Suppressor macrophage treated with lipopolysaccharide for 4 hours (primary cell): ENCODE measurements around the gene PLTP.
"Not testable (repeated sequence)": the region's sequence is repeated elsewhere in the genome, so short reads cannot be mapped to it uniquely, and the experiment has no call there.

Experiments
- DNase-seq: peaks from one replicate; pipeline ENCODE4 v3.0.0-alpha.2; 2020

PLTP gene

DNA sequence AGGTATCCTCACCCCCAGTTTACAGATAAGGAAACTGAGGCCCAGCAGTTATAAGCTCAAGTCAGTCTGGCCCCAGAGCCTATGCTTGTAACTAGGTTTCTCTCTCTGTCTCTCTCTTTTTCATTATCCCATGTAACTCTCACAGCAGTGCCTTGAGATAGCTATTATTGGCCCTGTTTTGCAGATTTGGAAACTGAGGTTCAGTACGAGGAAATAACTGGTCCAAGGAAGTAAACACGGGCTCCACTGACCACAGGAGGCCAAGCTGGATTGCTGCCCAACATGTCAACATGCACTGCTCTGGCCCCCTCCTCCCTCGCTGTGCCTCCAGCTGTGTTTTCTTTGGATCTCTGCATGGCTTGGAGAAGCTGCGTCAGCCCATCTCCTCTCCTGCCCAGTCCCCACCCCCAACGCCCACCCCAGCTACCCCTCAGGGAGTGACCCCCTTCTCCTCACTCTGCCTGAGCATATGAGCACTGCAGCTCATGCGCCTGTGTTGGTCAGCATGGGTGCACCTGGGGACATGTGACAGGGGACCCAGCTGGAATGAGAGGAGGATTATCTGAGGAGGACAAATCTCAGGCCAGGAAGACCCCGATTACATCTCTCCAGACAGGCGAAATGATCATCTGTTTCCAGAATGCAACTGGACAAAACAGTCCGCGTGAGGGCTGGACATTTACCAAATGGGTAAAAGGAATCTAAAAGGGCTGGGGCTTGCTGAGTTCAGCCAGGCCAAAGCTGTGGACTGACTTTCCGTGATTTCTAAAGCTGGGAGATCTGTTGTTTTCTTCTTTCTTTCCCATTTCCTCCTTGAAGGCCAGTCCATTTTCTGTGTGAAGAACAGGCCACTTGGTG, 7.8 kb upstream of the PLTP start:
- DNase-seq: no peak

DNA sequence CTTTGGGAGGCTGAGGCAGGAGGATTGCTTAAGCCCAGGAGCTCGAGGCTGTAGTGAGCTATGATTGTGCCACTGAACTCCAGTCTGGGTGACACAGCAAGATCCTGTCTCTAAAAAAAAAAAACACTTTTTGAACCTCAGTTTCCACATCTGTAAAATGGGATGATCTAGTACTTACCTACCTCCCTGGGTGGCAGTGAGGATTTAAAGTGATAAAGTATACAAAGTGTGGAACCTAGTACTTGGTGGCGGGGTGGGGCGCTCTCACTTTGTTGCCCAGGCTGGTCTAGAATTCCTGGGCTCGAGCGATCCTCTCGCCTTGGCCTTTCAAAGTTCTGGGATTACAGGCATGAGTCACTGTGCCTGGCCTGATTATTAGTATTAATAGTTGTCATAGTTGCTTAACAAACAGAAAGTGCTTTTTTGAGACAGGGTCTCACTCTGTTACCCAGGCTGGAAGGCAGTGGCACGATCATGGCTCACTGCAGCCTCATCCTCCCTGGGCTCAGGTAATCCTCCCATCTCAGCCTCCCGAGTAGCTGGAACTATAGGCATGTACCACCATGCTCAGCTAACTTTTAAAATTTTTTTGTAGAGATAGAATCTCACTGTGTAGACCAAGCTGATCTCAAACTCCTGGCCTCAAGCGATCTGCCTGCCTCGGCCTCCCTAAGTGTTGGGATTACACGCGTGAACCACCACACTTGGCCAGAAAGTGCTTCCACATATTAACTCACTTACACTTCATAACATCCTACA, 7.0 kb upstream of the PLTP start:
- DNase-seq: no peak

DNA sequence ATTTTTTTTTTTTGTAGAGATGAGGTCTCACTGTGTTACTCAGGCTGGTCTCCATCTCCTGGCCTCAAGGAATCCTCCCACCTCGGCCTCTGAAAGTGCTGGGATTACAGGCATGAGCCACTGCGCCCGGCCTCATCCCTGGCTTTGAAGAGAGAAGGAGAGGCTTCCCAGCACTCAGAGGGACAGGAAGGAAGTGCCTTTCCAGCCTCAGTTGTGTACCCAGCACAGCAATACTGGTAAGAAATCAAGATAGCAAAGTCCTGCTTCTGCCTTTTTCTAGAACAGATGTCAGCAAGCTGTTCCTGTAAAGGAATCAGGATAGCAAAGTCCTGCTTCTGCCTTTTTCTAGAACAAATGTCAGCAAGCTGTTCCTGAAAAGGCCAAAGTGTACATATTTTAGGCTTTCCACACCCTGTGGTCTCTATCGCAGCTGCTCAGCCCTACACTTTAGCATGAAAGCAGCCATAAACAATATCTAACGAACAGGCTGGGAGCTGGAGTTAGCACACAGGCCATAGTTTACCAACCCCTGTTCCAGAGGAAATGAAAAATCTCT, 6.3 kb upstream of the PLTP start:
- peak; percentile 30 for DNase-seq

DNA sequence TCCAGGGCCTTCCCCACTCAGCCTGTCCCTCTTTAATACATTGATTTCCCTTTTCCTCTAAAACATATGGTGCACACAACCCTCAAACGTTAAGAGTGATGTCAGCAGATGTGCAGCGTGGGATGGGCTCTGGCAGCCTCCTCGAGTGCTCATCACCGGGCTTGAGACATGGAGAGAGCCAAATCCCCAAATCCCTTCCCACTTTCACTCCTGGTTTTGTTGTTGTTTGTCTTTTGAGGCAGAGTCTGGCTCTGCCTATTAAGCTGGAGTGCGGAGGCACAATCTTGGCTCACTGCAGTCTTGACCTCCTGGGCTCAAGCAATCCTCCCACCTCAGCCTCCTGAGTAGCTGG, 5.8 kb upstream of the PLTP start:
- peak; percentile 60 for DNase-seq

DNA sequence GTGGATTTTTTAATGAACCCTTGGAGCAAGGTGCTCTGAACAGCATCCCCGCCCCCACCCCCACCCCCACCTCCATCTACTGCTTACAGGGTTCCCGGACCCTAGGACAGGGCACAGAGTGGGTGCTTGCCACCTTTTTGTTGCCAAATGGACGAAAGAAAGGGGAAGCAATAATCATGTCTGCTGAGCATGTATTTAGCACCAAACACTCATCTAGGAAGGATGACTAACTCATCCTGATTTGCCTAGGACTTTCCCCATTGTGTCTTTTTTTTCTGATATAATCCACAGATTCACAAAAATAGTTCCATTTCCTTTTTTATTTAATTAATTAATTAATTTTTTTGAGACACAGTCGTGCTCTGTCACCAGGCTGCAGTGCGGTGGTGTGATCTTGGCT, 1.2 kb upstream of the PLTP start:
- peak; percentile 89 for DNase-seq

DNA sequence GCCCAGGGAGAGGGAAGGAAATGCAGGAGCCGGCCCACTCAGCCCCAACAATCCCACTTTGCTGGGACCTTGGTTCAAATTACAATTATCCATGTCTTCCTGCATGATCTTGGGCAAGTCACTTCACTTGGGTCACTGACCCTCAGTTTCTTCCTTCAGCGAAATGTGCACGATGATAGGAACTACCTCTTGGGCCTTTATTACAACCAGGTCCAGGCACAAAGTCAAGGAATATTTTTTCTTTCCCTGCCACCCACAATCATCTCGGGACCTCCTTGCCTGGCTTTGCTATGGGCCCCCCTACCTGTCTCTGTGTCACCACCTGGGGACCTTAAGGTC, 358 bp upstream of the PLTP start:
- no peak for DNase-seq

DNA sequence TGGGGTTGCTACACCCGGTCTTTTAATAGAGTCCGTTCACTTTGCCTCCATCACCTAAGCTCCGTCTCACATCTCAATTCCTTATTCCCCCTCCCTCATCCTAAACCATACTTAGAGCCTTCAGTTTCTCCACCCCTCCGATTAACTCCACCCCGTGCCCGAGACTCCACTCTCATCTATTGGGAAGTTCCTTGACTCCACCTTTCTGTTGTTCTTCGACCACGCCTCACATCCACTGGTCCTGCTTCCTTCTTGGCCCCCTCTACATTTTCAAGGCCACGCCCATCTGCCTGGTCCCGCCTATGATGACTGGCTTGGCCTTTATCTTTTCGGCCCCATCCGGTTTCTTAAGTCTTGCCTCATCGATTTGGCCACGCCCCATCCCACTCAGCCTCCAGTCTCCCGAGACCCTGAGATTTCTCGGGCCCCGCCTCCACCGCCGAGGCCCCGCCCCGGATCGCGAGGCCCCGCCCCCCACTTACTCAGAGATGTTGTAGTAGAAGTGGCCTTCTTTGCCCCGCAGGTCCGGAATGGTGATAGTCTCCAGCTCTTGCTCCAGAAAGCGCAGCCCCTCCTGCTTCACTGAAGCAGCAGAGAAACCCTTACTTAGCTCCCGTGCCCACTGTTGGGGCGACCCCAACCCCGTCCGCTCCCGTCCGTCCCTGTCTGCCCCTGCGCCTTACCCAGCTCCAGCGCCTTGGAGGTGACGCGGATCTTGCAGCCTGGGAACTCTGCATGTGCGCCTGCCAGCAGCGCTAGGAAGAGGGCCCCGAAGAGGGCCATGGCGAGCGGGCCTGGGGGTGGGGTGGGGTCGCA, 1.1 kb downstream of the PLTP start:
- peak; percentile 99 for DNase-seq

DNA sequence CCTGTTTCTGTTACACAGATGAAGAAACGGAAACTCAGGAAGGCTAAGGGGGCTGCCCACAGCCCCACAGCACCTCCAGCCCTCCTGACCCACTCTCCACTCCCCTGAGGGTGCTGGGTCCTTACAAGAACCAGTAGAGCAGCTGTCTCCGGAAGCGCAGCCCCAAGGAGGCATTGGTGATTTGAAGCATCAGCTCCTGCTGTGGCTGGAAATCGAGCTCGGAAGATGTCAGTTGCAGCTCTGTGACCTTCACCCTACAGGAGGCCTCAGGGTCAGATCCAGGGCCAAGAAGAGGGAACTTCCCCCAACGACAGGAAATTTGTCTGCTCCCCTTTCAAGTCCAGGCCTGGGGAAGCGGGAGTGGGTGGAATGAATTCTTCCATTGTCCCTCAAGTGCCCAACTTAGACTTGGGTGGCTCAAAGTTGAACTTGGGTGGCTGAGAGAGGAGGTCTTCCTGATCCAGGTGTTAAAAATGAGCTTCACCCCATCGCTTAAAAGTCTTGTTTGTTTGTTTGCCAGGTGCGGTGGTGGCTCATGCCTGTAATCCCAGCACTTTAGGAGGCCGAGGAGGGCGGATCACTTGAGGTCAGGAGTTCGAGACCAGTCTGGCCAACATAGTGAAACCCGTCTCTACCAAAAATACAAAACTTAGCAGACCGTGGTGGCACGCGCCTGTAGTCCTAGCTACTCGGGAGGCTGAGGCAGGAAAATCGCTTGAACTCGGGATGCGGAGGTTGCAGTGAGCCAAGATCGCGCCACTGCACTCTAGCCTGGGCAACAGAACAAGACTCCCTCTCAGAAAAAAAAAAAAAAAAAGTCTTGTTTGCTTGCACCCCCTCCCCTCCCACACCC, 1.9 kb downstream of the PLTP start:
- no peak for DNase-seq

DNA sequence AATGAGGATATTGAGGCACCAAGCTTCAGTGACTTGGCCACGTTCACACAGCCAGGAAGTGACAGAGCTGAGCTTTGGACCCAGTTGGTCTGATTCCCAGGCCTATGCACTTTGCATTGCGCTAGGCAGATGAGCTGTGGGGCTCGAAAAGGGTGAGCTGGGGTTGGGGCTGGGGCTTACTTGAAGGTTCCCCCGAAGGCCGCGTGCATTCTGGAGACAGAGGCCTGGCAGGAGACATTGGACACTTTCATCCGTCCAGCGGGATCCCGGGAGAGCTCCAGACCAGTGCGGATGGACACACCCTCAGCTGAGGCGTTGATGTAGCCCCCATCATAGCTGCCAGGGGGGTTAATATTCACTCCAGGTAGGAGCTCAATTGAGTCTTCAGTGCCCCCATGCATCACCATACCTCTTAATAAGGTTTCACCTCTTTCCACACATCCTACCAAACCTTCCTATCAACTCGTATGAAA, 2.6 kb downstream of the PLTP start:
- DNase-seq: no peak

DNA sequence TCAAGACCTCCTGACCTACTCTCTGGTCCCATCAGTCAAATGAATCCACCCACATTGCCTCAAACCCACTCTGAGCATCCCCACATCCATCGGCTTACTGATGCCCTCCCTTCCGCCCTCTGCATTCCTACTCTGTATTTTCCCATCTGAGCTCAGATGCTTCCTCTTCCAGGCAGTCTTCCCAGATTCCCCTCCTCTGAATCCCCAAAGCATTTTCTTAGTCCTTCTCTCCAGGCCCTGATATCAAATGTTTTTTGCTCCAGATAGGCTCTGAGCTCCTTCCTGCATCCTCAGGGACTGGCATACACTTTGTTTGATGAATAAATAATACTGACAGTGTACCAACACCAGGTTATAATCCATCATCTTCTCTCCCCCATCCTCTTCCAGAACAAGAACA, 3.9 kb downstream of the PLTP start:
- DNase-seq: no peak

DNA sequence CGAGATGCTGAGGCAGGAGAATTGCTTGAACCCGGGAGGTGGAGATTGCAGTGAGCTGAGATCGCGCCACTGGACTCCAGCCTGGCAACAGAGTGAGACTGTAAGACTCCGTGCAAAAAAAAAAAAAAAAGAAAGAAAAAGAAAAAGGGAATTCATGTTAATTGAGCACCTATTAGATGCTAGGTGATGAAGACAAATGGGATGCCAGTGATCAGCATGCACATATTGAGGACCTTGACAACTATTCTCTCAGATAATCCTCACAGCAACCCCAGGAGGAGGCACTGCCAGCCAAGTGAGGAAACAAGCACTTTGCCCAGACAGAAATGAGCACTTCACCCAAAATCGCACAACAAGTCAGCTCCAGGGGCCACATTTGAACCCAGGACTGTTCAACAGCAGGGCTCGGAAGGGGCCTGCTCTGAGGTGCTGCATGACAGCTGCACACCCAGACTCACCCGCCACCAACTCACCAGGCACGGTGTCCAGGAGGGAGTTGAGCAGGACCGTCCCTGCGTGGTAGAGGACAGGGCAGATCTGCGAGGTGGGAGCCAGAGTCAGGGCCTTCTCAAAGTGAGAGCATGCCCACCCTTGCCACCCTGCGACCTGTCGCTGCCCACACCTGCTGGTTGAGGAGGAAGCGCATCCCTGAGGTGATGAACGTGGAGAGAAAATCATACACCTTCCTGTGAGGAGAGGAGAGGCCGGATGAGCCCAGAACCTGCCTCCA, 4.6 kb downstream of the PLTP start:
- no peak for DNase-seq

DNA sequence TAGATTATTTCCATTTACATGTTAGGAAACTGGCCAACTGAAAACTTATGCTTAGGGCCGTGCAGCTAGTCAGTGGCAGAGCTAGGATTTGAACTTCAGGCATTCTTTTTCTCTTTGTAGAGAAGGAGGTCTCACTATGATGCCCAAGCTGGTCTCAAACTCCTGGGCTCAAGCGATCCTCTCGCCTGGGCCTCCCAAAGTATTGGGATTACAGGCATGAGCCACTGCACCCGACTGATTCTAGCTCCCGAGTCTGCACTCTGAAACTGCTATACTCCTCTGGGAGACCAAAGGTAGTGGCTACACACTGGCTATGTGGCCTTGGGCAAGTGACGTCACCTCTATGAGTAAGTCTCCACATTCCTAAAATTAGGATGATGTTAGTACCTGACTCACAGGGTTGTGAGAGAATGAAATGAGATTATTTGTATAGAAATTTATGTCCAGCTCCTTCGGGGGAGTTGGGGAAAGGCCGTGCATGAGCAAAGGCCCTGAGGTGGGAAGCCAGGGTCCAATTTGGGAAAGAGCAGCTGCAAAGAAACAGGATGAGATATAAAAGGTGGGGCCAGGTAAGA, 6.4 kb downstream of the PLTP start:
- no peak for DNase-seq

DNA sequence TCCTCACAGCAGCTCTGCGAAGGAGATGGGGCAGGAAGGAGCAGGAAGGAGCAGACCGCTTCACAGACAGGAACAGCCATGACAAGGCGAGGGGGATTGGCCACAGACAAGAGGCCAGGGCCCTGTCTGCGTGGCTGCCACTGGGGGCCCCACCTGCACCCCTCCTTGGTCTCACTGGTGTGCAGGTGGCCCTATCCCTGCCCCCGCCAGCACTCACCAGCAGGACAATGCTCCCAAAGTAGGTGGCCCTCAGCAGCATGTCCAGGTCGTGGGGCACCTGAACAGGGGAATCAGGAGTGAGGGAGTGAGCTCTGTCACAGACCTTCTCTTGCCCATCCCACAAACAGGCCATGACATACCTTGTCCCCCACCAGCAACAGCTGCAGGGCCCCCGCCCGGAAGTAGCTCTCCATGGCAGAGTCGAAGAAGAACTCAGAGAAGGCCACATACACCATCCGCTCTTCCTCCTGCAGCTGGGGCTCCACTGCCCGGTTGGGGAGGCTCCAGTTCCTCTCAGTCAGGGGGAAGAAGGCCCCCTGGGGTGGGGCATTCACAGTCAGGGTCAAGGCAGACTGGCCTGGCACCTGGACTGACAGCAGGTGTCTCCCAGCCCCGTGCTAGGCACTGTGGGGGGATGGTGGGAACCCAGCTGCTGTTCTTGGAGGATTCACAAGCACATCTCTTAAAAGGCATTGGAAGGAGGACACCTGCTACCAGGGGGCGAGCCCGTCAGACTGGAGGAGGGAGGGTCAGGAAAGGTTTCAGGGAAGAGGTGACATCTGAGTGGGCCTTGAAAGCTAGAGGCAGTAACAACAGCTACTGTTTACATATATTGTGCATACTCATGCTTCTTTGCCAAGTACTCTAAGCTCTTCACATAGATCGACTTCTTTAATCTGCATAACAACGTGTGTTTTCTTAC, 7.1 kb downstream of the PLTP start:
- DNase-seq: no peak

DNA sequence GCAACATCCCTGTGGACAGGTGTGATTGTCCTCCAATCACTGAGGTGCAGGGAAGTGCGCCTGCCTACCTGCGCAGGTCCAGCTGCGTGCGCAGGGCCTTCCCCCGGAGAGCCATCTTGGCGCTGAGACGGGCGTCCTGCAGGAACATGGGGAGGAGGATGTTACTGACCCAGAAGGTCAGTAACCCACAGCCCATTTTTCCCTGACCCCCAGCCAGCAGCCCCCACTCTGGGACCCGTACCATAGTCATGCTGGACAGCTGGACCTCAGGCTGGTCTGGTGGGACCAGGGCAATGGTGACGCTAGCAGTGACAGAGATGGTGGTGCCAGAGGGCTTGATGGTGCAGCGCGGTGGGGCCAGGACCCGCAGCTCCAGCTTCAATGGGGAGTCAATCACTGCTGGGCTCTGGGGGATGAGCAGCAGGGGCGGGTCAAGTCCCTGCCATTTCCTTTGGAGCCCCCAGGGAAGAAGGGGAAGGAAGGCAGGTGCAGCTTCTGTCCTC, 9.7 kb downstream of the PLTP start:
- DNase-seq: no peak

DNA sequence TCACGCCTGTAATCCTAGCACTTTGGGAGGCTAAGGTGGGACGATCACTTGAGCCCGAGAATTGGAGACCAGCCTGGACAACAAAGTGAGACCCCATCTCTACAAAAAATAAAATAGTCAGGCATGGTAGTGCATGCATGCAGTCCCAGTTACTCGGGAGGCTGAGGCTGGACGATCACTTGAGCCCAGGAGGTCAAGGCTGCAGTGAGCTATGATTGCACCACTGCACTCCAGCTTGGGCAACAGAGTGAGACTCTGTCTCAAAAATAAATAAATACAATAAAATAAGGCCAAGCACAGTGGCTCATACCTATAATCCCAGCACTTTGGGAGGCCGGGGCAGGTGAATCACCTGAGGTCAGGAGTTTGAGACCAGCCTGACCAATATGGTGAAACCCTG, 10.6 kb downstream of the PLTP start:
- DNase-seq: not testable (repeated sequence)

DNA sequence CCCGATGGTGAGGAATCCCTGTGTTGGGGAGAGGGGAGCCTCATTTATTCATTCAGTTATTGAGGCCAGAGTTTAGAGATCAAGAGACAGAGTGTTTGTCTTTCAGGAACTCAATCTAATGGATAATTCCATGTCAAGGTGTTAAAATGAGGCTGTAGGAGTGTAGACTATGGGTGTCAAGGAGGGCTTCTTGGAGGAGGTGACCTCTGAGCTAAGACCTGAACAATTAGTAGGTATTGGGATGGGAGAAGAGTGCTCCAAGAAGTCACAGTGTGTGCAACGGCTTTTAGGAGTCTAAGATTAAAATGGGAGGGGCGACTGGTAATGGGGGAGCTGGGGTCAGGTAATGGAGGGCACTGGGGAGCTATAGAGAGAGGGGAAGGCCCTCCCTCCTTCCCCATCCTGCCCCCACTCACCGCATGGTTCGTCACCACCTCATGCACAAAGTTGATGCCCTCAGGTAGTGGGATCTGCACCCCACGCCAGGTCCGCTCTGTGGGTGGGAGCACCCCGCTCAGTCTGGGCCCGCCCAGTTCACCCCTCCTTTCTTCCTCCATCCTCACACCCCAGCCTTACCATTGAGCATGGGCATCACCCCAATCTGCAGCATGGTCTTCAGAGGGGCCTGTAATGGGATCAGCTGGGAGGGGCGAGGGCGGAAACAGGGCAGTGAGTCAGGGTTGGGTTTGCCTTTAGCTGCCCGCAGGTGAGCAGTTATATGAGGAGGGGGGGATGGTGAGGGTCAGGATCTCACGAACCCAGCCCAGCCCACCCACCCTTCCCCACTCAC, 12.7 kb downstream of the PLTP start:
- no peak for DNase-seq

DNA sequence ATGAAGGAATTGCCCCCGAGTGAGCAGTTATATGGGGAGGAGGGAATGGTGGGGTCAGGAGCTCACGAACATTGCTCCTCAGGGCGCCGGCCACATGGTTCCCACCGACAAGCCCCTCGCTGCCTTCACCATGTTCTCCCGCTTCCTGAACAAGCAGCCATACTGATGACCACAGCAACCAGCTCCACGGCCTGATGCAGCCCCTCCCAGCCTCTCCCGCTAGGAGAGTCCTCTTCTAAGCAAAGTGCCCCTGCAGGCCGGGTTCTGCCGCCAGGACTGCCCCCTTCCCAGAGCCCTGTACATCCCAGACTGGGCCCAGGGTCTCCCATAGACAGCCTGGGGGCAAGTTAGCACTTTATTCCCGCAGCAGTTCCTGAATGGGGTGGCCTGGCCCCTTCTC, 13.7 kb downstream of the PLTP start:
- DNase-seq: no peak

DNA sequence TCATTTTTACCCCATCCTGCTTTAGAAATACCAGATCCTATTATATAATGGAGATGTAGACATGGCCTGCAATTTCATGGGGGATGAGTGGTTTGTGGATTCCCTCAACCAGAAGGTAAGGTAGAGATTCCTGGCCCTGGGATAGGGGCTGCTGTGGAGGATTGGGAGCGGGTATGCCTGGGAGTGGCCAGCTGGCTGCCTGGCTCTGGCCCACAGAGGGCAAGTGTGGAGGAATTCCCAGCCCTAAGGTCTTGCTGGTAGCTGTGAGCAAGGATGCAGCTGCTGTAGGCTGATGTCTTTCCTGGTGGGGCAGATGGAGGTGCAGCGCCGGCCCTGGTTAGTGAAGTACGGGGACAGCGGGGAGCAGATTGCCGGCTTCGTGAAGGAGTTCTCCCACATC, 14.3 kb downstream of the PLTP start:
- no peak for DNase-seq

DNA sequence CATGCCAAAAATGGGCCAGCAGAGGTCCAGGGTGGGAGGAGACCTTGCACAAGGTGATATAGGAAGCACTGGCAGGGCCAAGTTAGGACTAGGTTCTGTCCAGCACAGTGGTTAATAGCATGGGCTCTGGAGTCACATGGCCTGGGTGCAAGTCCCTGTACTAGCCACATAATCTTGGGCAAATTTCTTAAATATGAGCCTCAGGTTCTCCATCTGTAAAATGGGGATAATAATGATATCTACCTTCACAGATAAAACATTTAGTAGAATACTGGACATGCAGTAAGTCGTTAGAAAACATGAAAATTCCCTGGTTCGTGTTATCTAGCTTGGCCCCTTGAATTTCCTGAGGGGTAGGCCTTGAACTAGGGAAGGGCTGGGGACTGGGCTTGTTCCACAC, 14.7 kb downstream of the PLTP start:
- no peak for DNase-seq
